Neural progenitor cell (in vitro differentiated cells): ENCODE measurements around the gene ARF5.

Experiments used
- EZH2 ChIP-seq: fragments of 200-600 bp; sonication (generic); IDR thresholded peaks from 2 replicates; pipeline ENCODE4 v1.6.1; 2017; ENCODE audit warnings: antibody characterized with exemption, mild to moderate bottlenecking, moderate library complexity
- TF ChIP-seq, protein P1 (sequence below): fragments of 200-600 bp; sonication (generic); IDR thresholded peaks from 2 replicates; pipeline ENCODE4 v1.5.1; 2017; ENCODE audit warnings: antibody characterized with exemption, mild to moderate bottlenecking

DNA sequence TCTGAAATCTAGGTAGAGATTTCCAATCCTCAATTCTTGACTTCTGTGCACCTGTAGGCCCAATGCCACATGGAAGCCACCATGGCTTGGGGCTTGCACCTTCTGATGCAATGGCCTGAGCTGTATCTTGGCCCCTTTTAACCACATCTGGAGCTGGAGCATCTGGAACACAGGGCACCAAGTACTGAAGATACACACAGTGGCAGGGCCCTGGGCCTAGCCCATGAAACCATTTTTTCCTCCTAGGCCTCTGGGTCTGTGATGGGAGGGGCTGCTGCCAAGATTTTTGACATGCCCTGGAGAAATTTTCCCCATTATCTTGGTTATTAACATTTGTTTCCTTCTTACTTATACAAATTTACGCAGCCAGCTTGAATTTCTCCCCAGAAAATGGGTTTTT, 41.9 kb upstream of the ARF5 start:
- TF ChIP-seq, protein P1, sequence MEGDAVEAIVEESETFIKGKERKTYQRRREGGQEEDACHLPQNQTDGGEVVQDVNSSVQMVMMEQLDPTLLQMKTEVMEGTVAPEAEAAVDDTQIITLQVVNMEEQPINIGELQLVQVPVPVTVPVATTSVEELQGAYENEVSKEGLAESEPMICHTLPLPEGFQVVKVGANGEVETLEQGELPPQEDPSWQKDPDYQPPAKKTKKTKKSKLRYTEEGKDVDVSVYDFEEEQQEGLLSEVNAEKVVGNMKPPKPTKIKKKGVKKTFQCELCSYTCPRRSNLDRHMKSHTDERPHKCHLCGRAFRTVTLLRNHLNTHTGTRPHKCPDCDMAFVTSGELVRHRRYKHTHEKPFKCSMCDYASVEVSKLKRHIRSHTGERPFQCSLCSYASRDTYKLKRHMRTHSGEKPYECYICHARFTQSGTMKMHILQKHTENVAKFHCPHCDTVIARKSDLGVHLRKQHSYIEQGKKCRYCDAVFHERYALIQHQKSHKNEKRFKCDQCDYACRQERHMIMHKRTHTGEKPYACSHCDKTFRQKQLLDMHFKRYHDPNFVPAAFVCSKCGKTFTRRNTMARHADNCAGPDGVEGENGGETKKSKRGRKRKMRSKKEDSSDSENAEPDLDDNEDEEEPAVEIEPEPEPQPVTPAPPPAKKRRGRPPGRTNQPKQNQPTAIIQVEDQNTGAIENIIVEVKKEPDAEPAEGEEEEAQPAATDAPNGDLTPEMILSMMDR = no peak
- TF ChIP-seq EZH2 = no peak
